GM13976 (cell line): ENCODE data around the gene SARM1.

ENCODE experiments used
- DNase-seq: peaks from one replicate; pipeline ENCODE4 v3.0.0; 2012; ENCODE audit warnings: low spot score
- in situ Hi-C: fragments of 300-500 bp; cut with MboI; formaldehyde crosslinking; loops from one replicate; pipeline ENCODE4 v1.12.0; 2022; ENCODE audit warnings: low sequenced_read_pairs, mixed read lengths, inconsistent platforms; ENCODE audit not compliant: unreplicated experiment
- TF ChIP-seq, protein P1 (sequence below): IDR thresholded peaks from 2 replicates; pipeline ENCODE4 v1.5.1; 2012; ENCODE audit warnings: borderline replicate concordance, mild to moderate bottlenecking; ENCODE audit not compliant: insufficient read depth; ENCODE audit errors: extremely low read depth, missing control alignments, control extremely low read depth

Gene SARM1

DNA sequence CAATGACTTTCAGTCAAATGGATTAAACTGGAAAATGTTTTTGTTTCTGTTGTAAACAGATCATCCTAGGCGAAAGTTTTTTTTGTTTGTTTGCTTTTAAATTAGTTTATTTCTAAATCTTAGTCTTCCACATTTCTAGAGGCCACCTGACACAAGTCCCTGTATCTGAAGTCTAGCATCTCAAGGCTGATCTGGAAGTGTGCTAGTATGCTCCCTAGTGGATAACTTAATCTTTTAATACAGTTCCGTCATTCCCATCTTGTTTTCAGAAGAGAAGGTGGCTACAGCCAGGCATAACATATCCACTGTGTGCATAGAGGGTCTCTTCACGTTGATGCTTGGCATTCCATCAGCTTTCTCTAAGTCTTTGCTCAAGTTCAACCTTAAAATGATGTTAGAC, 43.8 kb upstream of the SARM1 start:
- in situ Hi-C loops = no loop called here
- DNase-seq = no peak
- TF ChIP-seq, protein P1, sequence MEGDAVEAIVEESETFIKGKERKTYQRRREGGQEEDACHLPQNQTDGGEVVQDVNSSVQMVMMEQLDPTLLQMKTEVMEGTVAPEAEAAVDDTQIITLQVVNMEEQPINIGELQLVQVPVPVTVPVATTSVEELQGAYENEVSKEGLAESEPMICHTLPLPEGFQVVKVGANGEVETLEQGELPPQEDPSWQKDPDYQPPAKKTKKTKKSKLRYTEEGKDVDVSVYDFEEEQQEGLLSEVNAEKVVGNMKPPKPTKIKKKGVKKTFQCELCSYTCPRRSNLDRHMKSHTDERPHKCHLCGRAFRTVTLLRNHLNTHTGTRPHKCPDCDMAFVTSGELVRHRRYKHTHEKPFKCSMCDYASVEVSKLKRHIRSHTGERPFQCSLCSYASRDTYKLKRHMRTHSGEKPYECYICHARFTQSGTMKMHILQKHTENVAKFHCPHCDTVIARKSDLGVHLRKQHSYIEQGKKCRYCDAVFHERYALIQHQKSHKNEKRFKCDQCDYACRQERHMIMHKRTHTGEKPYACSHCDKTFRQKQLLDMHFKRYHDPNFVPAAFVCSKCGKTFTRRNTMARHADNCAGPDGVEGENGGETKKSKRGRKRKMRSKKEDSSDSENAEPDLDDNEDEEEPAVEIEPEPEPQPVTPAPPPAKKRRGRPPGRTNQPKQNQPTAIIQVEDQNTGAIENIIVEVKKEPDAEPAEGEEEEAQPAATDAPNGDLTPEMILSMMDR = no peak

DNA sequence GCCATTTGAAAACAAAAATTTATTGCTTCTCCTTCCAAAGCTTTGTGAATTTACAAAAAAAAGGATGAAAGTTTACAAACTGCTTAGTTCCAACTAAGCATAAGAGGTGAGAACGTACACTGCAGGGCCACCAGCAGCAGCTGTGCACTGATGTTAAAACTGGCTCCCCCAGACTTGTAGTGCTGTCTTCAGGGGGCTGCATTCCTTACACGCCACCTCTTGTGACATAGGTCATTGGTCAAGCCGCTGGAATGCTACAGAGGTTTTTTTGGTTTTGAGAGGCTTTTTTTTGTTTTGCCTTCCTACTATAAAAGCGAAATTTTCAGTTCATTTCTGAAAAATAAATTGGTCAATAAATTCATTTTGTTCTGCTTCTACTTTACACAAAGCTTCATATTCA, 43.2 kb upstream of the SARM1 start:
- TF ChIP-seq, protein P1 = no peak
- in situ Hi-C loops = no loop called here
- DNase-seq = no peak

DNA sequence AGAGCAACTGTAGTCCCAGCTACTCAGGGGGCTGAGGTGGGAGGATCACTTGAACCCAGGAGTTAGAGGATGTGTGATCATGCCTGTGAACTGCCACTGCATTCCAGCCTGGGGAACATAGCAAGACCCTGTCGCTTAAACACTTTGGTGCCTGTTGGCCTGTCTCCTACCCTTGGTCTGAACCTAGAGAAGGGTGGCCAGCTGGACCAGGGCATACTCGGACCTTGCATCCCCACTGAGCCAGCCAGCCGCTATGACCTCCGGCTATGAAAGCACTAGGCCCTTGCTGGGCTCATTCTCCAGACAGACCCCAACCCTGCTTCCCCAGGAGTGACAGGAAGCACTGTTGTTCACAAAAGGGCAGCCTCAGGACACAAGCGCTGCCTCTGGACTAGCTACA, 40.8 kb upstream of the SARM1 start:
- DNase-seq = no peak
- TF ChIP-seq, protein P1 = no peak
- in situ Hi-C loops = no loop called here

DNA sequence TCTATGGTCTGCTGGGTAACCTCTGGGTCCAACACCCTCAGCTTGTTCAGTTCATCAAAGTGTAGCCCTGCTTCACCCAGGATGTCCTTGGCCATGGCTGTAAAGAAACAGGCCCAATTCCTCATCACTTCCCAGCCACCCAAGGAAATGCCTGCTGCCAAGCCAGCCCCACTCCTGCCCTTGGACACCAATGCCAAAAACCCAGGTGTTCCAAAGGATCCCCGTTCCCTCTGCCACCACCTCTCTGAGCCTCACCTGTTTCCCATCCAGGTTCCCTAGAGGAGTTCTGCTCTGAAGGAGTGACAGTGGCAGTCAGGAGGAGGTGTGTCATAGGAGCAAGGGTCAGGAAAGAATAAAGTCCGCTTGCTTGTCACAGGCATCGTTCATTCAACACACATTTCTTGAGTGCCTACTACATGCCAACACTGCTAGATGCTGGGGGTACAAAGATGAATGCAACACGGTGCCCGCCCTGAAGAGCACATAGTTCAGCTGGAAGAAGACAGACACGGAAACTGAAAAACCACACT, 39.5 kb upstream of the SARM1 start:
- in situ Hi-C loops = no loop called here
- DNase-seq = no peak
- TF ChIP-seq, protein P1 = no peak

DNA sequence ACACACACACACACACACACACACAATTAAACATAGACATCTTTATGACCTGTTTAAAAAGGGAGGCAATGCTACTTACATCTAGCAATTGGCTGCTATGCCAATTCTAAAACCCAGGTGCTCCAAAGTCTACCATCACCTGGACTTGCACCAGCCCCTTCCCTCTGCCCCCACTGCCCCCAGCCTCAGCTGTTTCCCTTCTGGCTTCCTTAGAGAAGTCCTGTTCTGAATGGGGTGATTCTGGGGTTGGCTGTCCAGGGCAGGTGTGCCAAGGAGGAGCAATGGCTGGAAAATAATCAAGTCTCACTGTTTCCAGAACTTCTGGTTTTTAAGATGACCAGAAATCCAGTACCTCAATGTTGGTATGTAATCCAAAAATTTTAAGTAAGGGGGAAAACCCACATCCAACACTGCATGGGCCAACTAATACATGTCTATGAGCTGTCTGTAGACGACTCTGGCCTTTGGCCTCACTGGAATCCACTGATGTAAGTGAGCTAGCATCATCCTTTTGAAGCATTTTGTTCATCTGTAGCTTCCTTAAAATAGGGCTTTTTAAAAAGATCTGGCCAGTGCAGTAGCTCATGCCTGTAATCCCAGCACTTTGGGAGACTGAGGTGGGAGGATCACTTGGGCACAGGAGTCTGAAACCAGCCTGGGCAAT, 38.3 kb upstream of the SARM1 start:
- TF ChIP-seq, protein P1 = no peak

DNA sequence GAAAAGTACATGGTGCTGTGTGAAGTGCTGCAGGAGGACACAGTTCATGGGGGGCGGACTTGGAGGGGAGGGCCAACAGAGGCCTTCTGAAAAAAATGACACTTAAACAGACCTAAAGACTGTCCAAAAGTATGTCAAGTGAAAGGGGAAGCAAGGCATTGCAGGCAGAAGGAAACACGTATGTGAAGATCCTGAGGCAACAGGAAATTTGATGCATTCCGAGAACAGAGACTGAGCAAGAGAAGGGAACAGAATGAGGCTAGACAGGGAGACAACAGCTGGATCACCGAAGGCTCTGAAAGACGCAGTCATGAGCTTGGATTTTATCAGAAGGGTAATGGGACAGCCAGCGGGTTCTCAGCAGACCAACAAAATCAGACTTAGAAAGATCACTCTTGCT, 37.3 kb upstream of the SARM1 start:
- in situ Hi-C loops = no loop called here
- TF ChIP-seq, protein P1 = no peak

More for the DNA sequence above, 38.3 kb upstream of the SARM1 start:
- DNase-seq = no peak
- in situ Hi-C loops = no loop called here

DNA sequence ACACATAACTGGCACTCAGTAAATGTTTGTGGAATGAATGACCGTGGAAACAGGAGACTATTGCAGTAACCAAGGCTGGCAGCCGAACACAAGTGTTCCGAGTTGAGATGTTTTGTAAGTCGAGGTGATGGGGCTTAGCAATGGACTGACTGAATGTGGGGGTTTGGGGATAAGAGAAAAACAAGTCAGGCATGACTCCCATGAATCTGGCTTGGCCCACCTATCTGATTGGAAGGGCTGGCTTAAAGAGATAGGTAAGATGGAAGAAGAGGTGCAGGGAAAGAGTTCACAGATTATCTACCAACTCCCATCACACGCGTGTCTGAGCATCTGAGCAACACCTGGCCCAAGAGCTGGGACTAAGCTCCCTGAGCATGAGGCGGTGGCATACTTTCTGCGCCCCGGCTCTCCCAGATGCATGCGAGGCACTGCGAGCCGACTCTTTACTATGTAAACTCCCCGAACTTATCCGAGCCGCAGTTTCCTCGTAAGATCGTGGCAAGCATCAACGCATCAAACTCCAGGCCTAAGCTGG, 36.8 kb upstream of the SARM1 start:
- in situ Hi-C loops = no loop called here
- TF ChIP-seq, protein P1 = no peak
- DNase-seq = no peak

More for the DNA sequence above, 37.3 kb upstream of the SARM1 start:
- no peak for DNase-seq
